DND-41 (cell line): Measurements from ENCODE around the gene SLC6A4.

Experiments used
- ATAC-seq: fragments of 200-7000 bp; cut with Tn5 transposase; 3 replicates; pipeline ENCODE4 v1.9.1; 2021; ENCODE audit warnings: low read depth; ENCODE audit not compliant: insufficient read depth
- DNase-seq: peaks from one replicate; pipeline ENCODE4 v3.0.0-alpha.2; 2020
- H2AFZ ChIP-seq: 2 replicates; pipeline ENCODE4 v1.6.0; 2012; ENCODE audit warnings: low read depth, low read length
- H3K27ac ChIP-seq: 2 replicates; pipeline ENCODE4 v1.5.1; 2012; ENCODE audit warnings: low read length, inconsistent platforms
- H3K27me3 ChIP-seq: fragments of 200-600 bp; sonication (generic); 2 replicates; pipeline ENCODE4 v1.6.0; 2012; ENCODE audit warnings: low read length, mild to moderate bottlenecking, inconsistent platforms; ENCODE audit not compliant: insufficient read depth, poor library complexity
- H3K36me3 ChIP-seq: 2 replicates; pipeline ENCODE4 v1.5.1; 2012; ENCODE audit warnings: low read length, inconsistent platforms; ENCODE audit not compliant: insufficient read depth
- H3K4me1 ChIP-seq: 2 replicates; pipeline ENCODE4 v1.5.1; 2012; ENCODE audit warnings: mild to moderate bottlenecking, low read length; ENCODE audit not compliant: insufficient read depth
- H3K4me2 ChIP-seq: 2 replicates; pipeline ENCODE4 v1.6.0; 2012; ENCODE audit warnings: mild to moderate bottlenecking, moderate library complexity, low read length, inconsistent platforms; ENCODE audit not compliant: insufficient read depth
- H3K4me3 ChIP-seq, 2 experiments: fragments of 200-600 bp in 1 of 2; shearing (Covaris generic) in 1 of 2; 2 replicates each; pipeline ENCODE4 v1.5.1; 2012 to 2016; ENCODE audit warnings: inconsistent platforms in 2 of 2, low read length in 2 of 2, mild to moderate bottlenecking in 2 of 2, low read depth in 1 of 2, moderate library complexity in 1 of 2
- H3K79me2 ChIP-seq: 2 replicates; pipeline ENCODE4 v1.6.0; 2012; ENCODE audit warnings: low read length, inconsistent platforms; ENCODE audit not compliant: insufficient read depth
- H3K9ac ChIP-seq: 2 replicates; pipeline ENCODE4 v1.6.0; 2012; ENCODE audit warnings: low read depth, mild to moderate bottlenecking, inconsistent platforms, low read length, moderate library complexity
- H3K9me3 ChIP-seq: 2 replicates; pipeline ENCODE4 v1.5.1; 2012; ENCODE audit warnings: low read length, moderate library complexity, mild to moderate bottlenecking, inconsistent platforms; ENCODE audit not compliant: insufficient read depth, severe bottlenecking
- H4K20me1 ChIP-seq: 2 replicates; pipeline ENCODE4 v1.6.0; 2012; ENCODE audit warnings: low read length; ENCODE audit not compliant: insufficient read depth
- CTCF ChIP-seq: IDR thresholded peaks from 2 replicates; pipeline ENCODE4 v1.5.1; 2012; ENCODE audit warnings: borderline replicate concordance, low read length, moderate library complexity, mild to moderate bottlenecking; ENCODE audit not compliant: poor library complexity, severe bottlenecking; ENCODE audit errors: extremely low read depth
- EZH2 ChIP-seq: IDR thresholded peaks from 3 replicates; pipeline ENCODE4 v1.6.1; 2012; ENCODE audit warnings: borderline replicate concordance, low read depth, mild to moderate bottlenecking, moderate library complexity, low read length, inconsistent platforms; ENCODE audit not compliant: severe bottlenecking

The SLC6A4 gene

GRCh38 chr17:30218799-30219198 is 16.7 kb downstream of the SLC6A4 start:
- no peaks in the 10 kb centered on the region; the same call in 1 of the 2 replicates for H4K20me1 ChIP-seq
- H3K27ac ChIP-seq = no peak overlapping the region
- H3K9ac ChIP-seq = no peak overlapping the region
- no peaks in the 10 kb centered on the region for H3K27me3 ChIP-seq
- TF ChIP-seq EZH2 (no peak), CTCF (no peak)
- DNase-seq (no peak), ATAC-seq (no peak)
- H3K4me2 ChIP-seq = no peak overlapping the region
- H3K4me1 ChIP-seq = no peaks in the 10 kb centered on the region
- H2AFZ ChIP-seq = no peak overlapping the region
- H3K79me2 ChIP-seq = no peaks in the 10 kb centered on the region
- H3K9me3 ChIP-seq = no peaks in the 10 kb centered on the region
- H3K4me3 ChIP-seq = no peak overlapping the region
- no peaks in the 10 kb centered on the region for H3K36me3 ChIP-seq

- Histone ChIP-seq H3K27ac (no peak overlapping the region), H3K4me2 (no peak overlapping the region), H3K9ac (no peak overlapping the region), H3K9me3 (no peaks in the 10 kb centered on the region), H4K20me1 (no peaks in the 10 kb centered on the region; the same call in 1 of the 2 replicates), H3K27me3 (no peaks in the 10 kb centered on the region), H3K4me3 (no peak overlapping the region), H3K4me1 (no peaks in the 10 kb centered on the region), H3K36me3 (no peaks in the 10 kb centered on the region), H3K79me2 (no peaks in the 10 kb centered on the region), H2AFZ (no peak overlapping the region)
- TF ChIP-seq CTCF (no peak), EZH2 (no peak)
- DNase-seq (no peak), ATAC-seq (no peak)
Measured at GRCh38 chr17:30217746-30218245, 17.7 kb downstream of the SLC6A4 start.

- Histone ChIP-seq H3K79me2 (no peaks in the 10 kb centered on the region), H3K36me3 (no peaks in the 10 kb centered on the region), H3K27me3 (no peaks in the 10 kb centered on the region), H2AFZ (no peak overlapping the region), H3K4me1 (no peaks in the 10 kb centered on the region), H3K9me3 (no peaks in the 10 kb centered on the region), H3K27ac (no peak overlapping the region), H3K4me3 (no peak overlapping the region), H3K9ac (no peak overlapping the region), H3K4me2 (no peak overlapping the region), H4K20me1 (no peaks in the 10 kb centered on the region; the same call in 1 of the 2 replicates)
- DNase-seq (no peak), ATAC-seq (no peak)
- no peak for TF ChIP-seq CTCF
- no peak for TF ChIP-seq EZH2
Measured at GRCh38 chr17:30217054-30217453, 18.4 kb downstream of the SLC6A4 start.

- Histone ChIP-seq H3K79me2 (no peaks in the 10 kb centered on the region), H2AFZ (no peak overlapping the region), H3K9ac (no peak overlapping the region), H3K27me3 (no peaks in the 10 kb centered on the region), H3K4me3 (no peak overlapping the region), H3K4me2 (no peak overlapping the region), H3K4me1 (no peaks in the 10 kb centered on the region), H3K27ac (no peak overlapping the region), H4K20me1 (no peaks in the 10 kb centered on the region), H3K36me3 (no peaks in the 10 kb centered on the region), H3K9me3 (no peaks in the 10 kb centered on the region)
- no peak for DNase-seq
- TF ChIP-seq EZH2 = no peak
- TF ChIP-seq CTCF = no peak
- no peak for ATAC-seq
Measured at GRCh38 chr17:30212750-30213149, 22.7 kb downstream of the SLC6A4 start.
